Nephron progenitor cell (in vitro differentiated cells): Measurements from ENCODE around the gene WWOX.

Experiments
- DNase-seq: peaks from one replicate; pipeline ENCODE4 v3.0.0; 2021
- H3K27ac Mint-ChIP-seq: 2 replicates; pipeline ENCODE4 v1.8.0; 2021; ENCODE audit warnings: mild to moderate bottlenecking, moderate library complexity, mixed read lengths
- H3K27me3 Mint-ChIP-seq: 2 replicates; pipeline ENCODE4 v1.8.0; 2021; ENCODE audit warnings: mild to moderate bottlenecking, low read depth, mixed read lengths; ENCODE audit not compliant: poor library complexity
- H3K36me3 Mint-ChIP-seq: 2 replicates; pipeline ENCODE4 v1.8.0; 2021; ENCODE audit warnings: low read depth, mixed read lengths
- H3K4me1 Mint-ChIP-seq: 2 replicates; pipeline ENCODE4 v1.8.0; 2021; ENCODE audit warnings: mixed read lengths
- H3K4me3 Mint-ChIP-seq: 2 replicates; pipeline ENCODE4 v1.8.0; 2021; ENCODE audit warnings: mild to moderate bottlenecking, moderate library complexity, mixed read lengths
- H3K9me3 Mint-ChIP-seq: 2 replicates; pipeline ENCODE4 v1.8.0; 2021; ENCODE audit warnings: mild to moderate bottlenecking, moderate library complexity, mixed read lengths
- CTCF ChIP-seq: fragments of 200-600 bp; sonication (generic); IDR thresholded peaks from 2 replicates; pipeline ENCODE4 v1.5.0; 2021; ENCODE audit warnings: antibody characterized with exemption

WWOX gene

GRCh38 chr16:78869492-78869891, 770.0 kb downstream of the WWOX start:
- no peak for DNase-seq
- Mint-ChIP-seq H3K9me3 (no peaks in the 10 kb centered on the region), H3K4me3 (no peak overlapping the region), H3K4me1 (peaks cover 48% of the 10 kb centered on the region), H3K36me3 (no peaks in the 10 kb centered on the region), H3K27ac (no peak overlapping the region), H3K27me3 (peaks cover 11% of the 10 kb centered on the region)
- no peak for TF ChIP-seq CTCF

GRCh38 chr16:78871241-78871640, 771.8 kb downstream of the WWOX start:
- no peak for DNase-seq
- Mint-ChIP-seq H3K4me3 (no peak overlapping the region), H3K4me1 (peaks cover 52% of the 10 kb centered on the region), H3K27ac (no peak overlapping the region), H3K36me3 (no peaks in the 10 kb centered on the region), H3K27me3 (peaks cover 7% of the 10 kb centered on the region), H3K9me3 (no peaks in the 10 kb centered on the region)
- TF ChIP-seq CTCF: no peak

GRCh38 chr16:78876671-78877070, 777.2 kb downstream of the WWOX start:
- no peak for TF ChIP-seq CTCF
- no peak overlapping the region for H3K4me3 Mint-ChIP-seq
- H3K9me3 Mint-ChIP-seq: no peaks in the 10 kb centered on the region
- H3K4me1 Mint-ChIP-seq: peaks cover 38% of the 10 kb centered on the region
- no peak overlapping the region for H3K27ac Mint-ChIP-seq
- H3K27me3 Mint-ChIP-seq: peaks cover 4% of the 10 kb centered on the region
- no peak for DNase-seq
- no peaks in the 10 kb centered on the region for H3K36me3 Mint-ChIP-seq

- DNase-seq: no peak
- Mint-ChIP-seq H3K4me1 (peaks cover 38% of the 10 kb centered on the region), H3K4me3 (no peak overlapping the region), H3K36me3 (no peaks in the 10 kb centered on the region), H3K9me3 (no peaks in the 10 kb centered on the region), H3K27me3 (peaks cover 4% of the 10 kb centered on the region), H3K27ac (peak overlapping the region; percentile 1)
- TF ChIP-seq CTCF: no peak
Measured at GRCh38 chr16:78877114-78877655, 777.7 kb downstream of the WWOX start.

- no peak for TF ChIP-seq CTCF
- H3K4me1 Mint-ChIP-seq: peaks cover 43% of the 10 kb centered on the region
- DNase-seq: no peak
- peaks cover 3% of the 10 kb centered on the region for H3K27me3 Mint-ChIP-seq
- H3K36me3 Mint-ChIP-seq: no peaks in the 10 kb centered on the region
- H3K27ac Mint-ChIP-seq: peak overlapping the region; percentile 67
- no peak overlapping the region for H3K4me3 Mint-ChIP-seq
- no peaks in the 10 kb centered on the region for H3K9me3 Mint-ChIP-seq
Measured at GRCh38 chr16:78878570-78878969, 779.1 kb downstream of the WWOX start.

GRCh38 chr16:78879011-78879410, 779.6 kb downstream of the WWOX start:
- H3K27me3 Mint-ChIP-seq: peaks cover 3% of the 10 kb centered on the region
- H3K36me3 Mint-ChIP-seq: no peaks in the 10 kb centered on the region
- H3K27ac Mint-ChIP-seq: peak overlapping the region; percentile 67
- no peaks in the 10 kb centered on the region for H3K9me3 Mint-ChIP-seq
- H3K4me3 Mint-ChIP-seq: no peak overlapping the region
- TF ChIP-seq CTCF: no peak
- H3K4me1 Mint-ChIP-seq: peaks cover 42% of the 10 kb centered on the region
- DNase-seq: no peak
